ENCODE data around the gene KIAA1958.

DNA sequence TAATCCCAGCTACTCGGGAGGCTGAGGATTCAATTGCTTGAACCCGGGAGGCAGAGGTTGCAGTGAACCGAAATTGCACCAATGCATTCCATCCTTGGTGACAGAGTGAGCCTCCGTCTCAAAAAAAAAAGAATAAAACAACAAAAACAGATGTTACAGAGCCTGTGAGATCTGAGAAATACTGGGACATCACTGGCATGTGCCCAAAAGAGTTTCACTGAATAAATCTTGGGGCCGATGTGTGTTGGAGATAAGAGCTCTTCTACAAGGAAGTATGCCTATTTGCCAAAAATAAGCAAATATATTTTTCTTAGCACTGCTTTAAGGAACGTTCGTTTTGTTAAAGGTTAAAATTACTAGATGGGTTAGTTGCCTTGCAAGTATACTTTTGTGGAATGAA is 55.1 kb downstream of the KIAA1958 start:
- TF ChIP-seq, protein P1, sequence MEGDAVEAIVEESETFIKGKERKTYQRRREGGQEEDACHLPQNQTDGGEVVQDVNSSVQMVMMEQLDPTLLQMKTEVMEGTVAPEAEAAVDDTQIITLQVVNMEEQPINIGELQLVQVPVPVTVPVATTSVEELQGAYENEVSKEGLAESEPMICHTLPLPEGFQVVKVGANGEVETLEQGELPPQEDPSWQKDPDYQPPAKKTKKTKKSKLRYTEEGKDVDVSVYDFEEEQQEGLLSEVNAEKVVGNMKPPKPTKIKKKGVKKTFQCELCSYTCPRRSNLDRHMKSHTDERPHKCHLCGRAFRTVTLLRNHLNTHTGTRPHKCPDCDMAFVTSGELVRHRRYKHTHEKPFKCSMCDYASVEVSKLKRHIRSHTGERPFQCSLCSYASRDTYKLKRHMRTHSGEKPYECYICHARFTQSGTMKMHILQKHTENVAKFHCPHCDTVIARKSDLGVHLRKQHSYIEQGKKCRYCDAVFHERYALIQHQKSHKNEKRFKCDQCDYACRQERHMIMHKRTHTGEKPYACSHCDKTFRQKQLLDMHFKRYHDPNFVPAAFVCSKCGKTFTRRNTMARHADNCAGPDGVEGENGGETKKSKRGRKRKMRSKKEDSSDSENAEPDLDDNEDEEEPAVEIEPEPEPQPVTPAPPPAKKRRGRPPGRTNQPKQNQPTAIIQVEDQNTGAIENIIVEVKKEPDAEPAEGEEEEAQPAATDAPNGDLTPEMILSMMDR (IDR thresholded peaks at IDR 0.05 in 4 of 5, conservative IDR thresholded peaks at IDR 0.05 in 1 of 5), result no peak
- no peak for TF ChIP-seq POLR2A (IDR thresholded peaks at IDR 0.05)

All from gastrocnemius medialis (tissue), 4 donors.